GM21717 (cell line): ENCODE measurements around the gene C2orf49.

ENCODE experiments used
- ATAC-seq: cut with Tn5 transposase; IDR thresholded peaks from one replicate; pipeline ENCODE4 v1.9.1; 2021; ENCODE audit warnings: mild to moderate bottlenecking, moderate library complexity; ENCODE audit not compliant: unreplicated experiment

Gene C2orf49

DNA sequence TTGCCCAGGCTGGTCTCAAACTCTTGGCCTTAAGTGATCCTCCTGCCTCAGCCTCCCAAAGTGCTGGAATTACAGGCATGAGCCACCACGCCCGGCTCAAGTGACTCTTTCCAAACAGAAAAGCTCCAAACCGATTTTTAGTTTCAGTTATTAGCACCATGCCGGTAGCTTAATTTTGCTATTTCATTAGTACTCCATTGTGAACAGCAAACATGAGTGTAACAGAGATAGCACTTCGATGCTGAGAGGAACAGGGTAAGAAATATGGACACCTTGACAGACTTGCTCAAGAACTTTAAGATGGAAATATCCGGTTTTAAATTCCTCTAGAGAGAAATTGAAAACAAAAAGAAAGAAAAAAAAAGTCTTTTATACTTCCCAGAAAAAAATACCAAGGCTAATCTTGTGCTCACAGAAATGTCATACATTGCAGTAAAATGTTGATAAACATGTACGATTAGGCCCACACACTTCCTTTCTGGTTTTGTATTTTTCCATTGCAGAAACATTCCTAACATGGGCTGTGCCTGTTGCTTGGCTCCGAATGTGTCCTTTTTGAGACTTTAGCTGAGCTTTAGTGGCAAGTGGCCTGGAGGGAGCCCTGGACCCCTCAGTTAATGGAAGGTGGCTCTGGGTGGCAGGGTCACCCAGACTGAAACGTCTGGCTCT, 43.2 kb downstream of the C2orf49 start:
- no peak for ATAC-seq

DNA sequence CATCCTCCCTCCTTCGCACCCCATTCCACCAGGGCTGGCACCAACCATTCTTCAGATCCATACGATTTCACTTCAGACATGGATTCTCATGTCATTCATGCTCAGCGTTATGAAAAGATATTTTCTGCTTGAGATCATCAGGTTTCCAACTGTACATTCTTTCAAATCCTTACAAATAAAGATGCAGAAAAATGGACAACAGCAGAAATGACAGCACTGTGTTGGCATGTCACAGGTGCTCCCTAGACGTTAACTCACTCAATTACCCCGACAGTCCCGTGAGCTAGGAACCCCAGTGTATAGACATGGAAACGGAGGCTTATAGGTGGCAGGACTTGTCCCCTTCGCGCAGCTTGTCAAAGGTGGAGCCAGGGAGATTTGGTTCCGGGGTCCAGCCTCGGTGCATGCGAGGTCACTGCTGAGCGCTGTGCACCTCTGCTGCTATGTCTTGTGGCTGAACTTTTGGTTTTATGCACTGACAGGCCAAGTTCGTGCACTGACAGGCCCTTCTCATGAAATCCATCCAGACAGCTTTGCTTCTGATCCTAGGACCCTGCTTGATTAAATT, 43.8 kb downstream of the C2orf49 start:
- no peak for ATAC-seq

- no peak for ATAC-seq
Observed at GRCh38 chr2:105382177-105382576, 44.8 kb downstream of the C2orf49 start.

DNA sequence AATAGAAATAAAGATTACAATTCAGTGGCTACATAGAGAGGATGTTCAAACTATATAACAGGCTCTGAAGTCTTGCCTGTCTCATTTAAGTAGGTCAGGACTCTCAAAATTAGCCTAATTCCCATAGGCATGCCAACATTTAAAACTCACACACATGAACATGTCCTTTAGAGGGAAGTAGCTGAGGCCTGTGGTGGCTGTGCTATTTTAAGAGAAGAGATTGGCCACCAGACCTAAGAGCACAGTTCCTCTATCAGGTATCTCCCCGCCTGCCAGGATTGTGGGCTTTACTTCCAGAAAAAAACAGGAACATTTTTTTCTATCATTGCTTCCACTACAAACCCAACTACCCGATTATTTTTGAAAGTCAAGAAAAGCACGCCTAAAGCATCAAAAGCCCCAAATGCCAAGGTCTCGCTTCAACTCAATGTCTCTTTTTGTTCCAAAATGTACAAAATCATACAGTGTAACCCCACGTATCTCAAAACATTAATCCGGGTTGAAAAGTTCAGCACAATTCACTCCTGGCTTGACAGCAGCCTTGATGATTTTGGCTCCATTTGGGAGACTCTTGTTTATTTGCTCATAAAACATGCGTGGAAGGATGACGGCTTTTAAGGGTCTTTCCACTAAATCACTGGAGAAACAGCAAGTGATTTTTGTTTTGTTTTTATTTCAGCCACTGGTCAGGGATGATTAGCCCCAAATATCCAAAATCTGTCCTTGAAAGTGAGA, 46.3 kb downstream of the C2orf49 start:
- ATAC-seq: no peak

DNA sequence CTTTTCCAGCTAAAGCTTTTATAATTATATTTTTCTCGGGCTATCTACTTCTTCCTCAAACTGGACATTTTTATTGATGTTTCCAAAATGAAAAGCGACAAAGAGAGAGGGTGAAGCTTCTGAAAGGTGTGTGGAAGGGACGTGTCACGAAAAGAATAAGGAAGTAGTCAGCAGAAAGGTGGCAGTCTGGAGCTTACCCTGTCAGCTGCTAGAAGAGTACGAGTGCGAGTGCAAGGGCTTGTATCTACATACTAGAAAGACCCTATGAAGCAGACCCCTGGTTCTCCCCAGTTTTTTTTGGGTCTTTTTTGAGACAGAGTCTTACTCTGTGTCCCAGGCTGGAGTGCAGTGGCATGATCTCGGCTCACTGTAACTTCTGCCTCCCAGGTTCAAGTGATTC, 46.9 kb downstream of the C2orf49 start:
- ATAC-seq: no peak

DNA sequence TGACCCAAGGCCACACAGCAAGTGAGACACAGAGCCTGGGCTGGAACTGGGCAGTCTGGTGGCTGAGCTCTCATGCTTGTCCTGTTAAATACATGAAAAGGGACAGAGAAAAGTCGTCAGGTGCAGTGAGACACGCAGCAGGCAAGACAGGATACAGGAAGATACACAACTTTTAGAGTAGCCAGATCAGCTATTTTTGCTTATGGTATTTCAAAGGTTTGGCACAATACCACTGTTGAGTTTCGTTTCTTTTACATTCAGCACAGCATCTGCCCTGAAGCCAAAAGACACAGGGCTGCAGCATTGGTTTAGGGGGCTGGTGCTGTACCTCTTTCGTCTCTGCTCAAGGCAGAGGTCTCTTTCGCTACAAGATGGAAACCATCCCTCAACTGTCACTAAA, 47.5 kb downstream of the C2orf49 start:
- ATAC-seq: no peak

GRCh38 chr2:105385731-105386540, 48.6 kb downstream of the C2orf49 start:
- no peak for ATAC-seq

- no peak for ATAC-seq
Observed at GRCh38 chr2:105387225-105387624, 49.9 kb downstream of the C2orf49 start.

DNA sequence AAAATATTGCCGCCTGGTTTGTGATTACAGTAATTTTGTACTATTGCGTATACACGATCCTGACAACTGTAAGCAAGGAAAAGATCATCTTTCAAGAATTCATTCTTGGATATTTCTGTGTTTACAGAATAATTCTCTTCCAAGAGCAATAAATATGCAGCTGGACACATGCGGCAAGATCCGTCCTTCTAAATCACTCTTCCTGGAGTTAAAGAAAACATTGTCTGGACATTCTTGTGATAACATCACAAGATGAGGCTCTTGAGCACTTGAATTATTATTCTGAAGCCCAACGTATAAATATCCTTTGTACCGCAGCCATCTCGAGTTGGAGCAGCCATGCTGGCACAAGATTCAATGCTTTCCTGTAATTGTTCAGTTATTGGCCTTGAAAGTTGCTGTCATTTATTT, 51.6 kb downstream of the C2orf49 start:
- no peak for ATAC-seq

DNA sequence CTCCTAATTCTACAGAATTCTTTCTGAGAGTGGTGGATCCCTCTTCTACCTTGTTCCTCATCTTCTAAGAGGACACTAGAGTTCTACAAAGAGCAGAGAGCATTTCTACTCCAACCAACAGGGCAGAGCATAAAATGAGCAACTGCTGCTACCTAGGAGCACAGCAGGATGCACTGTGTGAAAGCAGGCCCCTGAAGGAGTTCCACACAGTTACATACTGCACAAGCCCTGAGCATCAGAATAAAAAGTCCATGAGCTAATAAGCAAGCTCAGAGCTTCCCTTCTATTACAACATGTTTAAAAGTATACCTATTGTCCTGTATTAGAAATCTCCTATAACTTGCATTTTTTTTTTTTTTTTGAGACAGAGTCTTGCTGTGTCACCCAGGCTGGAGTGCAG, 53.1 kb downstream of the C2orf49 start:
- ATAC-seq: no peak

GRCh38 chr2:105391058-105391627, 53.8 kb downstream of the C2orf49 start:
- ATAC-seq: no peak

DNA sequence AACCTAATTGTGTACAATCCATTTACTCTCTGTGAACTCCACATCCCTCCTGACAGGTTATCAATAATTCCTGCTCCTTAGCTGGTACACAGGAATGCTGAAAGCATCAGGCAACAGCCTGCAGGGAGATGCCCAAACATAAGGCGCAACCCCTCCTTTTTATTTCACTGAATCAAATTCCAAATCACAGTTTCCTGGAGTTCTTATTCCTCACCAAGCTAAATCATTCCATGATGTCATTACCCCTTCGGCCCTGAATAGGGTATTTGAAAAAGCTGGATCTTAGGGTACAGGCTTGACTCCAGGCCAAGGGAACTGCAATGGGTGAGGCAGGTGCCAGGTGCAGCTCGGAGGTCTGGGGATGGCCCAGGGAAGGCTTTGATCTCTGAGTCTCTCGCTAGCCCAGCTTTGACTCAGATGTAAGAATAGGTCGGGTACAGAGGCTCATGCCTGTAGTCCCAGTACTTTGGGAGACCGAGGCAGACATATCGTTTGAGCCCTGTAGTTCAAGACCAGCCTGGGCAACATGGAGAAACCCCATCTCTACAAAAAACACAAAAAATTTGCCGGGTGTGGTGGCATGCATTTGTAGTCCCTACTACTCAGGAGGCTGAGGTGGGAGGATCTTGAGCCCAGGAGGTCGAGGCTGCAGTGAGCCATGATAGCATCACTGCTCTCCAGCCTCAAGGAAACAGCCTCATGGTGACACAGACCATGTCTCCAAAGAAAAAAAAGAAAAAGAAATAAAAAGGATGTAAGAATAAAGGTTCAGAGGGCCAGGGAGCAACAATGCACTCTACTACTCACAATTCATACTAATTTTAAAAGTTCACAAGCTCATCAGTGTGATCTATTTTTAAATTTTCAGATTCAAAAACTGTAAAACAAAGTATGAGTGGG, 54.7 kb downstream of the C2orf49 start:
- no peak for ATAC-seq

DNA sequence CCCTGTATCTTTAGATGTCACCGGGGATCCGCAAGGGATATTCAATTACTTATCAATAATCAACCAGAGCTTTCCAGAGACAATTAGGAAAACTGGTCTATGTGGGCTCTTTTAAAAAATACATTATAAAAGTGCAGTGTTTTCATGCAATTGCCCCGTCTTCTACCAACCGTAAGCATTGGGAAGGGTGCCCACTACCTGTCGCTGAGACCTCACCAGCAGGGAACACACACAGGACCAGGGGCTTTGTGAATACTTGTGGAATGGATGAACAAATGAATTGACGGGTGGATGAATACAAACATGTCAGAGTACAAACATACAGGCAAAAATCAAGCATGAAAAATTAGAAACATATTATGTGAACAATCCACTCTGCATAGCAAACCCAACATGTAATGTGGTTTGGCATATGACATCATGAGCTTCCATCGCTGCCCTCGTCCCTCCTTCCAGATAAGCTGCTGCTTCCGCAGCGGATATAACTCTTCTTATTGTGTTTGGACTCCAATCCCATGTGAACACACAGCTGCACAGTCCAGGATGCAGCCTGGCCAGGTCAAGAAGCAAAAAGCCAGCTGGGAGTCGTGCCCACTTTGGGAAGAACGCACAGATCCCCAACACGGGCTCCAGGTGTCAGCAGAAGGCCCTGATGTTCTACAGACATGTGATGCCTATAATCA, 56.2 kb downstream of the C2orf49 start:
- no peak for ATAC-seq

- no peak for ATAC-seq
Observed at GRCh38 chr2:105394951-105395611, 57.7 kb downstream of the C2orf49 start.

GRCh38 chr2:105395691-105396090, 58.4 kb downstream of the C2orf49 start:
- ATAC-seq: no peak

DNA sequence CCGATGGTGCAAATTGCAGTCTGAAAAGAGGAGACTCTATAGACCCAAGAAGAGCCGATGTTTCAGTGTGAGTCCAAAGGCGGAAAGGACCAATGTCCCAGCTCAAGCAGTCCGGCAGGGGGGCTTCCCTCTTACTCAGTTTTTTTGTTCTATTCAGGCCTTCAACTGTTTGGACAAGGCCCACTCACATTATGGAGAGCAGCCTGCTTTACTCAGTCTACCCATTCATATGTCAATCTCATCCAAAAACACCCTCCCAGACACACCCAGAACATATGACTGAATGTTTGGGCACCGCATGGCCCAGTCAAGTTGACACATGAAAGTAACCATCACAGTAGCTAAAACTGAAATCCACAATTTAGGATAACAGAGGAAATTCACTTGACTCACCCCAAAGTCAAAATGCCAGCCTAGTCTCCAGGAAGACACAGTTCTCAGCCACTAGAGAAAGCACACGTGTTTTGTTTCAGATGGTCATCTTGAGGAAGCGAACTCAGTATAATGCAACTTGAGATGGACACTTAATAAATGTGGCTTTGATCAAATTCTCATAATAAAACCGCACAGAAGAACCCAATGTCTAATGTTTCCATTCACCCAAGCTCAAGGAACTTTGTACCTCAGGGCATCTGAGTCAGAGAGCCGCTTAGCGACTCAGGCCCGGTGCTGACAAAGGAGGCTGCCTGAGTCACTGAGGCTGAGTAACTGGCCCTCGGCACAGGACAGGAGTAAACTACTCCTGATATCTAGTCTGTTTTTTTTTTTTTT, 59.1 kb downstream of the C2orf49 start:
- ATAC-seq: no peak

DNA sequence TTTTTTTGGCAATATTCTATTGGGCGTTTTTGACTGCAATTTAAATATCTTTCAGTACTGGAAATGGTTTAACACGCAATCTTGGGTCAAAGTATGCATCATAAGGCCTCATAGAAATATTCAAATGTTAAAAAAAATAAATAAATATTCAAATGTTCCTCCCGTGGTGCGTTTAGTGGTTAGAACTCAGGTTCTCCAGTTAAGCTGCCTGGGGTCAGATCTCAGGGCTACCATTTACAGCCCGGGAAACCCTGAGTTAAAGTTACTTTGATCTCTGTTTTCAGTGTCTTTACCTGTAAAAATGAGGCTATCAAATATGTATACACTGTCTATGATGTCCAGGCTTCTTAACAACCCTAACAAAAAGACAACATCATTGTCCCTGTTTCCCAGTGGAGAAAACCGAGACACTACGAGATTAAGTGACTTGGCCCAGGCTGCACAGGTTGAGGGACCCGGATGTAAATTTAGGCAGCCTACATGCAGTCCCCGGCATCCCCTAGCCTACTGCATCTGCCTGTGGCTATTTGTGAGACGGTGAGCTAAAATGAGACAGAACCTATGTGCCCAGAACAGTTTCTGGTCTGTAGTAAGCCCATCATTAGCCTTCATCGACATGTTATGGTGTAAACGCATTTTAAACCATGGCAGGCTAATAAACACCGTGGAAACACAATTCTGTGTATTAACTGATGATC, 59.8 kb downstream of the C2orf49 start:
- ATAC-seq: no peak

DNA sequence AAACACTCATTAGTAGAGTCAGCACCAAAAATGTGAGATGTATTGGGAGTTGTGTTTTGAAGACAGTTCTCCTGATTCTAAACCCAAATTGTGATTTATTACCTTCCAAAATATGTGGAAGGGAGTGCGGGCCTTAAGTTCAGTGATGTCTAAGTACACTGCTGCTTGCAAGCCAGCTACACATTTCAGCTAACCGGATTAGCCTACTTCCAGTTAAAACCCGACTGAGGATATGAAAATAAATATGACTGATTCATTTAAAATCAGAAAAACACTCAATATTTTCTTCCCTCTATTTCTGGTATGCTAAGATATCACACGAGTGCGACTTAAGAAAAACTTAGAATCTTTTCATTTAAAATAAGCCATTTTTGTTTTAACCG, 60.6 kb downstream of the C2orf49 start:
- ATAC-seq: no peak
